D721Med (cell line): ENCODE data around the gene HELZ2.

ENCODE experiments used
- DNase-seq: peaks from one replicate; pipeline ENCODE4 v3.0.0; 2011; ENCODE audit warnings: low spot score; ENCODE audit not compliant: insufficient read length
- FAIRE-seq: peaks from 2 replicates; lab custom pipeline; 2011; peaks lifted over from hg19 to GRCh38; lab: Jason Lieb, UNC
- CTCF ChIP-seq: IDR thresholded peaks from 2 replicates; pipeline ENCODE4 v1.5.1; 2012; ENCODE audit warnings: mild to moderate bottlenecking, control low read depth; ENCODE audit not compliant: insufficient read depth; ENCODE audit errors: missing control alignments

HELZ2 gene

GRCh38 chr20:63568986-63569949 lies 4.8 kb downstream of the HELZ2 start:
- TF ChIP-seq CTCF, result no peak
- DNase-seq (no peak), FAIRE-seq (no peak)

- DNase-seq (no peak), FAIRE-seq (no peak)
- no peak for TF ChIP-seq CTCF
These were observed 5.7 kb downstream of the HELZ2 start for GRCh38 chr20:63568170-63568981.

- no peak for FAIRE-seq
These were observed 6.5 kb downstream of the HELZ2 start for GRCh38 chr20:63567386-63568169.

DNA sequence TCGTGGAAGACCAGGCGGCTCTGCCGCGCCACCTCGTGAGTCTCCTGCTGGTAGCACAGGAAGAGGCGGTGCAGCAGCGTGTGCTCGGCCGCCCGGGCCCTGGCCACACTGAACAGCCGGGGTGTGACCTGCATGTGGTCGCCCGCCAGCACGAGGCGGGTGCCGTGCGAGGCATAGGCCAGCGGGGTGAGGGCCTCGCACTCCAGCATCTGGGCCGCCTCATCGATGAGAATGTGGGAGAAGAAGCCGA lies 7.0 kb downstream of the HELZ2 start:
- FAIRE-seq (no peak), DNase-seq (no peak)

More at GRCh38 chr20:63567386-63568169, 6.5 kb downstream of the HELZ2 start:
- DNase-seq, result no peak
- TF ChIP-seq CTCF, result no peak

GRCh38 chr20:63566395-63567135 lies 7.5 kb downstream of the HELZ2 start:
- DNase-seq, result no peak
- no peak for FAIRE-seq
- no peak for TF ChIP-seq CTCF

More for the DNA sequence above, 7.0 kb downstream of the HELZ2 start:
- TF ChIP-seq CTCF, result no peak

DNA sequence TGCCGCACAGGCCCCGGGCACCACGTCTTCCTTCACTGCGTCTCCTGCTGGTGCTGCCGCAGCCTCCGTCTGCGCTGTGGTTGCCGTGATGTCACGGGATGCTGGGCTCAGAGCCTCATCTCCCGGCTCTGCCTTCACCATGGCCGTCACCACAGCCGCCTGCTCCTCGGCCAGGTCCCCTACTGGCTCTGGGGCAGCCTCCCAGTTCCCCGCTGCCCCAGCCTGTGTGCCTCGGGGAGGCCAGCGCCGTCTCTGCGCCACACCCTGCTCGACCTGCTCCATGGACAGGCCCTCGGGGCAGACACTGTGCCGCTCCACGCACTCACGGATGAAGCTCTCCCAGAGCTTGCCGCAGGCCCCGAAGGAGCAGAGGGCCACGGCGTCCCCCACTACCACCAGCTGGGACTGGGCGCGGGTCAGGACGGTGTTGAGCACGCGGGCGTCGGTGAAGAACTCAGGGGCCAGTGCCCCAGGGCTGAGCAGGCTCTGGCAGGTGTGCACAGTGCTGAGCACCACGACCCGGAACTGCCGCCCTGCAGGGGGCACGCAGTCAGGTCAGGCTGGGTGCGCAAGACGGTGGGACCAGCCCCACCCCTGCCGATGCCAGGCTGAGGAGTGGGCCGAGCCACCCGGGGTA lies 8.2 kb downstream of the HELZ2 start:
- FAIRE-seq (no peak), DNase-seq (no peak)
- TF ChIP-seq CTCF, result no peak
